Ishikawa (cell line): ENCODE measurements around the gene KRTAP10-1.

Experiments
- CEBPB ChIP-seq: IDR thresholded peaks from 2 replicates; pipeline ENCODE4 v1.6.1; 2012
- EGR1 ChIP-seq: IDR thresholded peaks from 2 replicates; pipeline ENCODE4 v1.6.1; 2012
- EP300 ChIP-seq: IDR thresholded peaks from 2 replicates; pipeline ENCODE4 v1.6.1; 2012; ENCODE audit warnings: borderline replicate concordance
- FOXM1 ChIP-seq: IDR thresholded peaks from 2 replicates; pipeline ENCODE4 v1.6.1; 2012; ENCODE audit warnings: low read depth, borderline replicate concordance
- RAD21 ChIP-seq: IDR thresholded peaks from 2 replicates; pipeline ENCODE4 v1.6.1; 2012; ENCODE audit warnings: low read depth
- REST ChIP-seq: IDR thresholded peaks from 2 replicates; pipeline ENCODE4 v1.6.1; 2012; ENCODE audit warnings: low read depth, mild to moderate bottlenecking
- TAF1 ChIP-seq: IDR thresholded peaks from 2 replicates; pipeline ENCODE4 v1.6.1; 2012; ENCODE audit warnings: low read depth, mild to moderate bottlenecking
- YY1 ChIP-seq: IDR thresholded peaks from 2 replicates; pipeline ENCODE4 v1.6.1; 2012; ENCODE audit warnings: low read depth
- TF ChIP-seq, protein P1 (sequence below): IDR thresholded peaks from 2 replicates; pipeline ENCODE4 v1.6.1; 2012

- no peak for TF ChIP-seq REST
- TF ChIP-seq TAF1 = no peak
- no peak for TF ChIP-seq EGR1
- no peak for TF ChIP-seq RAD21
- TF ChIP-seq EP300 = no peak
- no peak for TF ChIP-seq CEBPB
- no peak for TF ChIP-seq YY1
- TF ChIP-seq, protein P1, sequence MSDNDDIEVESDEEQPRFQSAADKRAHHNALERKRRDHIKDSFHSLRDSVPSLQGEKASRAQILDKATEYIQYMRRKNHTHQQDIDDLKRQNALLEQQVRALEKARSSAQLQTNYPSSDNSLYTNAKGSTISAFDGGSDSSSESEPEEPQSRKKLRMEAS = no peak
- no peak for TF ChIP-seq FOXM1
Observed at GRCh38 chr21:44522753-44523204, 17.2 kb downstream of the KRTAP10-1 start.
